Keratinocyte (primary cell): ENCODE measurements around the gene TNK1. TPM values are rescaled to one million over a fixed set of nuclear protein-coding genes. Genes with fewer than 3 reads are reported as not detected.

ENCODE experiments used
- DNase-seq: peaks from one replicate; pipeline ENCODE4 v3.0.0-alpha.2; 2011; ENCODE audit warnings: low read depth, missing footprints, low spot score
- FAIRE-seq: peaks from 2 replicates; lab custom pipeline; 2011; peaks lifted over from hg19 to GRCh38; lab: Jason Lieb, UNC
- H2AFZ ChIP-seq: 2 replicates; pipeline ENCODE4 v1.6.0; 2012; ENCODE audit warnings: low read length, control low read depth, inconsistent platforms; ENCODE audit not compliant: control insufficient read depth
- H3K27ac ChIP-seq: 2 replicates; pipeline ENCODE4 v1.5.1; 2011; ENCODE audit warnings: low read length; ENCODE audit not compliant: control insufficient read depth, insufficient read depth
- H3K27me3 ChIP-seq: 3 replicates; pipeline ENCODE4 v1.6.0; 2011; ENCODE audit warnings: low read length; ENCODE audit not compliant: control insufficient read depth, insufficient read depth; ENCODE audit errors: extremely low read depth
- H3K36me3 ChIP-seq, 2 experiments: 2 replicates in 1 of 2; 3 replicates in 1 of 2; pipeline ENCODE4 v1.5.1; 2011; ENCODE audit warnings: low read length in 2 of 2, mild to moderate bottlenecking in 1 of 2; ENCODE audit not compliant: control insufficient read depth in 2 of 2, insufficient read depth in 2 of 2; ENCODE audit errors: extremely low read depth in 1 of 2
- H3K4me1 ChIP-seq: 3 replicates; pipeline ENCODE4 v1.5.1; 2011; ENCODE audit warnings: low read length; ENCODE audit not compliant: control insufficient read depth, insufficient read depth; ENCODE audit errors: extremely low read depth
- H3K4me2 ChIP-seq: 3 replicates; pipeline ENCODE4 v1.6.0; 2011; ENCODE audit warnings: low read depth, low read length; ENCODE audit not compliant: control insufficient read depth, insufficient read depth; ENCODE audit errors: extremely low read depth
- H3K4me3 ChIP-seq, 3 experiments: fragments of 200-600 bp in 1 of 3; sonication (generic) in 1 of 3; 2 replicates in 2 of 3; 3 replicates in 1 of 3; pipeline ENCODE4 v1.5.1; 2011 to 2016; ENCODE audit warnings: low read length in 3 of 3, mild to moderate bottlenecking in 3 of 3, control low read depth in 2 of 3, inconsistent platforms in 1 of 3, low read depth in 1 of 3, mixed read lengths in 1 of 3, mixed run types in 1 of 3, moderate library complexity in 1 of 3; ENCODE audit not compliant: control insufficient read depth in 2 of 3, insufficient read depth in 2 of 3; ENCODE audit errors: extremely low read depth in 1 of 3
- H3K79me2 ChIP-seq: 2 replicates; pipeline ENCODE4 v1.6.0; 2012; ENCODE audit warnings: low read length; ENCODE audit not compliant: control insufficient read depth, insufficient read depth
- H3K9ac ChIP-seq: 3 replicates; pipeline ENCODE4 v1.6.0; 2011; ENCODE audit warnings: low read length; ENCODE audit not compliant: control insufficient read depth, insufficient read depth; ENCODE audit errors: extremely low read depth
- H3K9me1 ChIP-seq: 3 replicates; pipeline ENCODE4 v1.6.0; 2011; ENCODE audit warnings: low read length; ENCODE audit not compliant: control insufficient read depth, insufficient read depth; ENCODE audit errors: extremely low read depth
- H3K9me3 ChIP-seq: 2 replicates; pipeline ENCODE4 v1.5.1; 2012; ENCODE audit warnings: low read depth, low read length; ENCODE audit not compliant: control insufficient read depth
- H4K20me1 ChIP-seq: 3 replicates; pipeline ENCODE4 v1.6.0; 2011; ENCODE audit warnings: low read length; ENCODE audit not compliant: control insufficient read depth, insufficient read depth; ENCODE audit errors: extremely low read depth
- CTCF ChIP-seq, 3 experiments: IDR thresholded peaks in 1 of 3; conservative IDR thresholded peaks in 1 of 3; optimal IDR thresholded peaks in 1 of 3; 2 replicates in 2 of 3; 3 replicates in 1 of 3; pipeline versions ENCODE3 to v1.5.1; 2011; ENCODE audit warnings: low read length in 3 of 3, mild to moderate bottlenecking in 3 of 3, moderate library complexity in 2 of 3, control low read depth in 1 of 3, inconsistent platforms in 1 of 3; ENCODE audit not compliant: insufficient read depth in 2 of 3; ENCODE audit errors: extremely low read depth in 1 of 3
- EZH2 ChIP-seq: IDR thresholded peaks from one replicate; pipeline ENCODE4 v1.6.1; 2012; ENCODE audit warnings: inconsistent platforms, mild to moderate bottlenecking, low read length, moderate library complexity
- dilution Hi-C: fragments of 300-500 bp; cut with MboI; formaldehyde crosslinking; loops from one replicate; pipeline ENCODE4 v1.7.0; 2020; ENCODE audit warnings: low sequenced_read_pairs; ENCODE audit not compliant: extremely low pct_ligation_motif_present
- polyA plus RNA-seq, 5 experiments: library from polyadenylated mRNA; depleted of rRNA in 3 of 5; stranded (reverse) in 3 of 5; stranded (forward) in 1 of 5; unstranded in 1 of 5; fragments of >200 nt; gene quantifications; 1 replicate in 1 of 5; 2 replicates in 3 of 5; 3 replicates in 1 of 5; pipeline versions ENCODE4 v1.2.1 to v1.2.3, GENCODE V29; 2011 to 2012; ENCODE audit warnings: missing spikeins in 2 of 5, low read depth in 1 of 5, low replicate concordance in 1 of 5

The TNK1 gene
- polyA plus RNA-seq, 1 donor (not counting 4 experiments of a cell fraction or from before 2014, with no cell fraction given) = 10.6 TPM

GRCh38 chr17:7343250-7343649 lies 37.6 kb upstream of the TNK1 start:
- no peak for DNase-seq
- dilution Hi-C loops = no loop called here
- Histone ChIP-seq H3K9ac (no peak overlapping the region), H3K27ac (no peak overlapping the region), H3K9me3 (no peaks in the 10 kb centered on the region), H3K27me3 (peaks cover 18% of the 10 kb centered on the region), H3K4me1 (no peaks in the 10 kb centered on the region), H2AFZ (no peak overlapping the region), H4K20me1 (no peaks in the 10 kb centered on the region), H3K9me1 (no peaks in the 10 kb centered on the region), H3K4me2 (no peak overlapping the region), H3K79me2 (no peaks in the 10 kb centered on the region), H3K4me3 (no peak overlapping the region), H3K36me3 (no peaks in the 10 kb centered on the region)
- no peak for TF ChIP-seq EZH2
- TF ChIP-seq CTCF (optimal IDR thresholded peaks at IDR 0.05 in 1 of 3, IDR thresholded peaks at IDR 0.05 in 1 of 3, conservative IDR thresholded peaks at IDR 0.05 in 1 of 3; ENCODE audit: extremely low read depth in 1 of 3, insufficient read depth in 2 of 3, low read length in 3 of 3) = no peak
- no peak for FAIRE-seq

GRCh38 chr17:7346761-7347614 lies 33.9 kb upstream of the TNK1 start:
- DNase-seq = no peak
- no peak for FAIRE-seq
- Histone ChIP-seq H2AFZ (no peak overlapping the region), H3K27ac (no peak overlapping the region), H3K36me3 (no peaks in the 10 kb centered on the region), H3K4me1 (peaks cover 4% of the 10 kb centered on the region), H3K9me1 (no peaks in the 10 kb centered on the region), H3K27me3 (peaks cover 12% of the 10 kb centered on the region), H3K4me2 (no peak overlapping the region), H3K4me3 (no peak overlapping the region), H3K79me2 (peaks cover 4% of the 10 kb centered on the region), H3K9me3 (no peaks in the 10 kb centered on the region), H3K9ac (no peak overlapping the region), H4K20me1 (no peaks in the 10 kb centered on the region)
- no peak for TF ChIP-seq EZH2
- TF ChIP-seq CTCF (optimal IDR thresholded peaks at IDR 0.05 in 1 of 3, IDR thresholded peaks at IDR 0.05 in 1 of 3, conservative IDR thresholded peaks at IDR 0.05 in 1 of 3; ENCODE audit: extremely low read depth in 1 of 3, insufficient read depth in 2 of 3, low read length in 3 of 3) = peak in 1 of 3 experiments; percentile 25
- dilution Hi-C loops = no loop called here
